IPS-18a (cell line): ENCODE results near the gene ACACB.
"Not testable (repeated sequence)": the region's sequence is repeated elsewhere in the genome, so short reads cannot be mapped to it uniquely, and the experiment has no call there.

Experiments
- H3K27ac ChIP-seq: one replicate; pipeline ENCODE4 v1.5.1; 2013; ENCODE audit warnings: low read length
- H3K27me3 ChIP-seq: one replicate; pipeline ENCODE4 v1.6.1; 2013; ENCODE audit warnings: mild to moderate bottlenecking, low read length; ENCODE audit not compliant: control insufficient read depth, insufficient read depth
- H3K36me3 ChIP-seq: one replicate; pipeline ENCODE4 v1.6.1; 2013; ENCODE audit warnings: low read depth, low read length; ENCODE audit not compliant: control insufficient read depth
- H3K4me1 ChIP-seq: one replicate; pipeline ENCODE4 v1.6.1; 2013; ENCODE audit warnings: low read depth, low read length; ENCODE audit not compliant: control insufficient read depth
- H3K4me3 ChIP-seq: one replicate; pipeline ENCODE4 v1.5.1; 2013; ENCODE audit warnings: low read length
- H3K9ac ChIP-seq: one replicate; pipeline ENCODE4 v1.6.1; 2013; ENCODE audit warnings: mild to moderate bottlenecking, low read length, moderate library complexity
- H3K9me3 ChIP-seq: one replicate; pipeline ENCODE4 v1.6.1; 2013; ENCODE audit warnings: low read depth, low read length; ENCODE audit not compliant: control insufficient read depth

Gene ACACB

DNA sequence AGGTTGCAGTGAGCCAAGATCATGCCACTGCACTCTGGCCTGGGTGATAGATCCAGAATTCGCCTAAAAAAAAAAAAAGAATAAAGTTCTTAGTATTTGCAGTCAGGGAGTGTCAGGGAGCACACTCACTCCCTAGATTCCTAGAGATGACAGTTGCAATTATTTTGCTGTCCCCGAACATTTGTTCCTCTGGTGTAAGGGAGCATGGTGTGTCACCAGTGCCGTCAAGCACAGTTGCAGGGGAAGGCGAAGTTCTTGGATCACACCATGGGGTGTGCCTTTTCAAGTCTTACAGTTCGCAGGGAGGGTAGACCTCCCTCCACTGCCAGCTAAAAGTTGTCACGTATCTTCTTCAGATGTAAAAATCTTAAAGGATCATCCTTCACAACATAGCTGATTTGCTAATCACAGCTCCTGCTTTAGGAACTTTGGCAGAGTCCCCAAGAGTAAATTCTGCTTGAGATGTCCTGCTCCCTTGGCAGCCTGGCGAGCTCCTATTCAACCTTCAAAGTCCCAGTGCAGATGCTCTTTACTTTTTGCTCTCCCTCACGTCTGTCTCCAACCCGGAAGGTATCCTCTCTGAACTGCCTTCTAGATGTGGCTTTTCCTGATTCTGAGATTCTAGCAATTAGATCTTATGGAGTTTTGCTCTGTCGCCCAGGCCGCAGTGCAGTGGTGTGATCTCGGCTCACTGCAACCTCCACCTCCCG lies 11.3 kb downstream of the ACACB start:
- H3K9ac ChIP-seq: no peak overlapping the region
- H3K4me1 ChIP-seq: peaks cover 3% of the 10 kb centered on the region
- no peaks in the 10 kb centered on the region for H3K36me3 ChIP-seq
- no peak overlapping the region for H3K27ac ChIP-seq
- H3K27me3 ChIP-seq: no peaks in the 10 kb centered on the region
- H3K4me3 ChIP-seq: no peak overlapping the region
- H3K9me3 ChIP-seq: no peaks in the 10 kb centered on the region

DNA sequence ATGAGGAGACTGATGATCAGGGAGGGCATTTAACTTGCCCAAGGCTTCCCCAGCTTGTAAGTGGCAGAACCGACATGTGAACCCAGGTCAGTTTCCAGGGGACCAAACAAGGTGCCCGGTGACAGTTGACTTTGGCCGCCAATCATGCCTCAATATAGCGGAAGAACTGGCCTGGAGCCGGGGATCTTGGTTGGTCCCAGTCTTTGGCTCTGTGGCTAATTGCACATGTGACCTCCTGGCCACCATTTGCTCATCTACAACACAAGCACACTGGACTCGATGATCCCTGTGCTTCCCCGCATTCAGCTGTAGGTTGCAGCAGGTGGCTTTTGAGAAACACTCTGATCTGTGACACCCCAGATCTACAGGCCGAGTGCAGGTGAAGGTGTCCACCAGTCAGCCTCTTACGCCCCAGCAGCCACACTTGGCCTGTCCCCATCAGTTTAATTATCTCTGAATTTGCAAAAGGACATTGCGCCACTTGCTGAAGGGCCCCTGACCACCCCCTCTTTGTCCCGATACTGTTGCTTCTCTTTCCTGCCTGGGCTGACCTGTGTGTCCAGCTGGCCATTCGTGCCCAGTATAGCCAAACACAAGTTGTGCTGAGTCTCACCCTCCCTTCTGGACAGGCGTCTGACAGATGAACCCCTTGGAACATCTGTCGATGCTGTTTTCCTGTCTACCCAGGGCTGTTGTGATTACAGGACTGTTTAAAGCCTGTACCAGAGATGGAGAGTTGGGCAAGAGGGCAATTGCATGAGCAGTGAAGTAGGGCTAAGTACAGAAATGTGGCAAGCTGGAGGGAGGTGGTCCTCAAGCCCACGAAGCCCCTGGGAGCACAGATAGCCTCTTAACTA lies 14.1 kb downstream of the ACACB start:
- Histone ChIP-seq H3K27ac (no peak overlapping the region), H3K4me1 (peaks cover 3% of the 10 kb centered on the region), H3K9ac (no peak overlapping the region), H3K27me3 (no peaks in the 10 kb centered on the region), H3K36me3 (no peaks in the 10 kb centered on the region), H3K4me3 (no peak overlapping the region), H3K9me3 (no peaks in the 10 kb centered on the region)

DNA sequence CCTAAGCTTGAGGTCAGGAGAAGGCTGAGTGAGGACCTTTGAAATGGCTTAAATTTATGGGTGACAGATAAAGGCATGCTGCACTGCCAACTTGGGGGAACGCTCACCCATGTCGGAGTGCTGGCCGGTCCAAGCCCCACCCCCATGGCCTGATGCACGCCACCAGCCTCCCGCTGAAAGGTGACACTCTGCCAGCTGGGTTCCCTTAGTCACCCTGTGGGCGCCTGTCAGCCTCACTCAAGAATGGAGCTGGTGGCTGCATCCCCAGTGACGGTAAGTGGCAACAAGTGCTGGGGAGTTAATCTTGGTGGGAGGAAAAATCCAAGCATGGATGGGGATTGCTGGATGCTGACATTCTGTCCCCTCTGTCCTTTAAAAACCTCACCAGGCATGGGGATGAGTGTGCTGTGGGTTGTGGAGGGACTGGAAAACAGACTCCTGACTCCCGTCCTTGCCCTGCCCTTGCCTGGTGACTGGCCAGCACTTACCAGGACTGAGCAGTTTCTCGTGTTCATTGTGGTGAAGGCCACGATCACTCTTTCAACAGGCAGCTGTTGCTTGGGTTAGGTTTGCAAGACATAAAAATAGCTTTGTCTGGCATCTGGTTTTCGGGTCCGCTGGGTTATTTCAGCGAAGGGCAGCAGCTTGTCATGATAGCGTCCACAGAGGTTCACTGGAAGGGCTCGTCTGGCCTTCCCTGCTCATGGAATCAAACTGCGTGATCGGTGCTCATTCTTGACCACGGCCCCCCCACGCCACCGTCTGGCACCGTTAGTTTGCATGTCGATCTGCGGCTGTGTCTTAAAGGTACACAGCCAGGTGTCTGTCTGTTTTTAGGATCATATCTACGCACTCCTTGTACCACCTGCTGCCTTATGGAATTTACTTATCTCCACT lies 15.0 kb downstream of the ACACB start:
- Histone ChIP-seq H3K36me3 (no peaks in the 10 kb centered on the region), H3K9ac (no peak overlapping the region), H3K4me1 (no peaks in the 10 kb centered on the region), H3K9me3 (no peaks in the 10 kb centered on the region), H3K27me3 (no peaks in the 10 kb centered on the region), H3K27ac (no peak overlapping the region), H3K4me3 (no peak overlapping the region)

DNA sequence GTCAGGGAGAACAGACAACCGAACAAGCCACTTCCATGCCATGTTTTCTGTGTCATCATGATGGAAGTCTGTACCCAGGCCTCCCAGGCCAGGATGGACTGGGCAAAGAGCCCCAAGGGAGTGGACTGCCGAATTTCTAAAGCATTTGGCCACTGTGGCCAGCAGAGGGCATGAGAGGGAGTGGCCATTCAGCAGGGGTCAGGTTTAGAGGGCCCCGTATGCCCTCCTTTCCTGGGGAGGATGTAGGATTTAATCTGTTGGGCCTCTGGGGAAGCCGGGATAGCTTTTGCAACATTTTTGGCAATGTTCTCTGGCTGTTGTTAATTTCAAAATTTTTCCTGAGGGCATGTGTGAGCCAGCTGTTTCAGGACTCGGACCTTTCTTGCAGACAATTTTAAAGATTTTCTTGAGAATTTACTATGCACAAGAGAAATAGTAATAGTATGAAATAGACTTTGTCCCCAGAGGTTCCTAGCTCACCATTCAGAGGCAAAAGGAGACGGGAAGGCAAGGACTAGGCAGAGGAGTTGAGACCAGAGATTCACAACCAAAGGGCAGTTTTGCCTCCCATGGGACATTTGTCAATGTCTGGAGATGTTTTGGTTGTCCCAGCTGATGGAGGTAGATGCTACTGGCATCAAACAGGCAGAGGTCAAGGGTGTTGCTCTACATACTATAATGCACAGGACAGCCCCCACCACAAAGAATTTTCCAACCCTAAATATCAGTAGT lies 18.0 kb downstream of the ACACB start:
- Histone ChIP-seq H3K27ac (no peak overlapping the region), H3K9me3 (no peaks in the 10 kb centered on the region), H3K4me1 (no peaks in the 10 kb centered on the region), H3K36me3 (no peaks in the 10 kb centered on the region), H3K27me3 (no peaks in the 10 kb centered on the region), H3K4me3 (no peak overlapping the region), H3K9ac (no peak overlapping the region)

- no peak overlapping the region for H3K9ac ChIP-seq
- no peaks in the 10 kb centered on the region for H3K9me3 ChIP-seq
- no peaks in the 10 kb centered on the region for H3K4me1 ChIP-seq
- no peaks in the 10 kb centered on the region for H3K36me3 ChIP-seq
- no peak overlapping the region for H3K4me3 ChIP-seq
- H3K27me3 ChIP-seq: no peaks in the 10 kb centered on the region
- H3K27ac ChIP-seq: no peak overlapping the region
These were observed 20.7 kb downstream of the ACACB start for GRCh38 chr12:109137055-109137454.

- Histone ChIP-seq H3K27ac (no peak overlapping the region), H3K4me3 (no peak overlapping the region), H3K27me3 (no peaks in the 10 kb centered on the region), H3K9ac (no peak overlapping the region), H3K9me3 (no peaks in the 10 kb centered on the region), H3K36me3 (no peaks in the 10 kb centered on the region), H3K4me1 (no peaks in the 10 kb centered on the region)
These were observed 23.0 kb downstream of the ACACB start for GRCh38 chr12:109139360-109139759.

- H3K27ac ChIP-seq: no peak overlapping the region
- H3K4me1 ChIP-seq: no peaks in the 10 kb centered on the region
- no peaks in the 10 kb centered on the region for H3K27me3 ChIP-seq
- H3K4me3 ChIP-seq: no peak overlapping the region
- H3K36me3 ChIP-seq: no peaks in the 10 kb centered on the region
- H3K9me3 ChIP-seq: no peaks in the 10 kb centered on the region
- no peak overlapping the region for H3K9ac ChIP-seq
These were observed 23.4 kb downstream of the ACACB start for GRCh38 chr12:109139791-109140190.

DNA sequence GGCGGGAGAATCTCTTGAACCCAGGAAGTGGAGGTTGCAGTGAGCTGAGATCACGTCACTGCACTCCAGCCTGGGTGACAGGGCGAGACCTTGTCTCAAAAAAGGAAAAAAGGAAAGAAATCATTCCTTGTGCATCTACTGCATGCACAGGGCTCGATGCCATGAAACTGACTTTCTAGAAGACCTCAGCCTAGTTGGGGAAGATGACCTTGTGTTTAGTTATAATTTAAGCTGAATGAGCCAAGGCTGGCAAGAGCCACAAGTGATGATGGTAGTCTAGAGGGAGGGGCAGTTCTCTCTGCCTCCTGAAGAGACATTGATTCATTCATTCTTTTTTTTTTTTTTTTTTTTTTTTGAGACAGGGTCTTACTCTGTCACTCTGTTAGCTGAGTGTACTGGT lies 24.2 kb downstream of the ACACB start:
- Histone ChIP-seq H3K4me1 (no peaks in the 10 kb centered on the region), H3K9me3 (no peaks in the 10 kb centered on the region), H3K27me3 (no peaks in the 10 kb centered on the region), H3K27ac (no peak overlapping the region), H3K9ac (no peak overlapping the region), H3K4me3 (no peak overlapping the region), H3K36me3 (no peaks in the 10 kb centered on the region)

- H3K9ac ChIP-seq: no peak overlapping the region
- no peak overlapping the region for H3K27ac ChIP-seq
- no peaks in the 10 kb centered on the region for H3K9me3 ChIP-seq
- no peaks in the 10 kb centered on the region for H3K36me3 ChIP-seq
- no peaks in the 10 kb centered on the region for H3K4me1 ChIP-seq
- no peak overlapping the region for H3K4me3 ChIP-seq
- H3K27me3 ChIP-seq: no peaks in the 10 kb centered on the region
These were observed 27.8 kb downstream of the ACACB start for GRCh38 chr12:109144224-109144623.

GRCh38 chr12:109147126-109147525 lies 30.7 kb downstream of the ACACB start:
- H3K27me3 ChIP-seq, H3K9me3 ChIP-seq, H3K36me3 ChIP-seq, H3K4me1 ChIP-seq, H3K4me3 ChIP-seq, H3K9ac ChIP-seq, H3K27ac ChIP-seq: not testable (repeated sequence)

- Histone ChIP-seq H3K9ac (no peak overlapping the region), H3K27me3 (no peaks in the 10 kb centered on the region), H3K36me3 (no peaks in the 10 kb centered on the region), H3K27ac (no peak overlapping the region), H3K9me3 (no peaks in the 10 kb centered on the region), H3K4me3 (no peak overlapping the region), H3K4me1 (no peaks in the 10 kb centered on the region)
These were observed 31.6 kb downstream of the ACACB start for GRCh38 chr12:109147954-109148353.
